ENCODE data around the gene NLRP1.

GRCh38 chr17:5560361-5560988 lies 23.8 kb downstream of the NLRP1 start:
- TF ChIP-seq CTCF (IDR thresholded peaks at IDR 0.05; ENCODE audit: poor library complexity) (no peak), EZH2 (IDR thresholded peaks at IDR 0.05; ENCODE audit: borderline replicate concordance) (no peak), EZH2phosphoT487 (IDR thresholded peaks at IDR 0.05; ENCODE audit: low read depth, severe bottlenecking, unreplicated experiment) (no peak)
